Breast epithelium (tissue), 4 donors: Measurements from ENCODE around the gene OR9A2. TPM values are rescaled to one million over a fixed set of nuclear protein-coding genes. Genes with fewer than 3 reads are reported as not detected.

Source experiments
- DNase-seq, 2 donors: peaks; one replicate each; pipeline ENCODE4 v3.0.0-alpha.2; 2019; ENCODE audit warnings: low spot score in 2 of 2
- H3K27ac ChIP-seq, 2 donors: fragments of 200-600 bp; sonication (generic) in 1 of 2; one replicate each; pipeline ENCODE4 v1.5.1; 2016 to 2019; ENCODE audit warnings: mild to moderate bottlenecking in 1 of 2
- H3K27me3 ChIP-seq, 2 donors: fragments of 200-600 bp; sonication (generic) in 1 of 2; one replicate each; pipeline versions ENCODE4 v1.5.1 to v1.6.0; 2017 to 2019; ENCODE audit warnings: control low read depth in 1 of 2, mild to moderate bottlenecking in 1 of 2
- H3K36me3 ChIP-seq: fragments of 200-600 bp; one replicate; pipeline ENCODE4 v1.5.1; 2019
- H3K4me1 ChIP-seq, 2 donors: fragments of 200-600 bp; sonication (generic); one replicate each; pipeline ENCODE4 v1.5.1; 2016 to 2019; ENCODE audit warnings: control low read depth in 1 of 2
- H3K4me3 ChIP-seq, 3 donors: fragments of 200-600 bp; sonication (generic); 1 replicate in 2 of 3; 2 replicates in 1 of 3; pipeline ENCODE4 v1.5.1; 2016 to 2019; ENCODE audit warnings: mild to moderate bottlenecking in 3 of 3, moderate library complexity in 2 of 3
- H3K9me3 ChIP-seq, 2 donors: fragments of 200-600 bp; sonication (generic) in 1 of 2; one replicate each; pipeline ENCODE4 v1.5.1; 2016 to 2019; ENCODE audit warnings: control low read depth in 1 of 2
- POLR2A ChIP-seq: fragments of 450-650 bp; IDR thresholded peaks from one replicate; pipeline ENCODE4 v1.6.1; 2016; ENCODE audit warnings: antibody characterized with exemption, mild to moderate bottlenecking, moderate library complexity
- POLR2AphosphoS5 ChIP-seq, 3 donors: sonication (generic); formaldehyde crosslinking; IDR thresholded peaks; one replicate each; pipeline ENCODE4 v1.6.1; 2017; ENCODE audit warnings: antibody characterized with exemption in 3 of 3
- intact Hi-C: fragments of 100-400 bp; cut with DNase I; formaldehyde crosslinking; loops from one replicate; pipeline ENCODE4 v1.15.1; 2023; ENCODE audit warnings: low total_unique reads
- total RNA-seq, 3 donors: library from RNA; depleted of rRNA; stranded (reverse); fragments of >200 nt; gene quantifications; one replicate each; pipeline ENCODE4 v1.1.0, GENCODE V29; 2016
- TF ChIP-seq, protein P1 (sequence below), 3 donors: fragments of 450-650 bp; IDR thresholded peaks; one replicate each; pipeline ENCODE4 v1.5.1; 2016 to 2017; ENCODE audit warnings: antibody characterized with exemption in 3 of 3, mild to moderate bottlenecking in 3 of 3, moderate library complexity in 3 of 3

Gene OR9A2
- total RNA-seq, 3 donors from 2014 or later: 1.2 to 2.0 TPM; not detected in 1

DNA sequence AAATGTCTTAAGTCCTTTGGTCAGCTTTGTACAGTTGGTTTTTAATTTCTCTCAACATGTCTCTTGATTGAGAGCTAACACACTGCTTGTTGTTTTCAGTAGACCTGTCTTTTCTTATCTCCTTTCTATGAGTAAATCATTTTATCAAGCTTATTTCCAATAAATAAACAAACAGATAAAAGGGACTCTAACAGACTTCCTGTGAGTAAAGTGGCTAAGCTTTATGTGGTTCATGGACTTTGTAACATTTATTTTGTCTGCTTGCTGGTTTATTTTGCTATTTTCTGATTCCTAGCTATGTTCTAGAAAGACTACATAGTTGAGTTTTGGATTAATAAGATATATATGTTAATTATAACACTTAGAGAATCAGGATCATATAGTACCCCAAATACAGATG lies 27.1 kb downstream of the OR9A2 start:
- no peak for DNase-seq
- TF ChIP-seq POLR2A: no peak
- TF ChIP-seq, protein P1, sequence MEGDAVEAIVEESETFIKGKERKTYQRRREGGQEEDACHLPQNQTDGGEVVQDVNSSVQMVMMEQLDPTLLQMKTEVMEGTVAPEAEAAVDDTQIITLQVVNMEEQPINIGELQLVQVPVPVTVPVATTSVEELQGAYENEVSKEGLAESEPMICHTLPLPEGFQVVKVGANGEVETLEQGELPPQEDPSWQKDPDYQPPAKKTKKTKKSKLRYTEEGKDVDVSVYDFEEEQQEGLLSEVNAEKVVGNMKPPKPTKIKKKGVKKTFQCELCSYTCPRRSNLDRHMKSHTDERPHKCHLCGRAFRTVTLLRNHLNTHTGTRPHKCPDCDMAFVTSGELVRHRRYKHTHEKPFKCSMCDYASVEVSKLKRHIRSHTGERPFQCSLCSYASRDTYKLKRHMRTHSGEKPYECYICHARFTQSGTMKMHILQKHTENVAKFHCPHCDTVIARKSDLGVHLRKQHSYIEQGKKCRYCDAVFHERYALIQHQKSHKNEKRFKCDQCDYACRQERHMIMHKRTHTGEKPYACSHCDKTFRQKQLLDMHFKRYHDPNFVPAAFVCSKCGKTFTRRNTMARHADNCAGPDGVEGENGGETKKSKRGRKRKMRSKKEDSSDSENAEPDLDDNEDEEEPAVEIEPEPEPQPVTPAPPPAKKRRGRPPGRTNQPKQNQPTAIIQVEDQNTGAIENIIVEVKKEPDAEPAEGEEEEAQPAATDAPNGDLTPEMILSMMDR (IDR thresholded peaks at IDR 0.05): no peak
- TF ChIP-seq POLR2AphosphoS5 (IDR thresholded peaks at IDR 0.05): no peak
- H3K27me3 ChIP-seq: no peaks in the 10 kb centered on the region
- intact Hi-C loops: loop anchor here (5.0 kb wide), 1 partner anchor 413 kb away; no protein-coding TSS in a partner anchor
- H3K9me3 ChIP-seq: no peaks in the 10 kb centered on the region
- no peak overlapping the region for H3K27ac ChIP-seq
- H3K4me1 ChIP-seq: no peaks in the 10 kb centered on the region
- H3K4me3 ChIP-seq: no peak overlapping the region
- no peaks in the 10 kb centered on the region for H3K36me3 ChIP-seq

DNA sequence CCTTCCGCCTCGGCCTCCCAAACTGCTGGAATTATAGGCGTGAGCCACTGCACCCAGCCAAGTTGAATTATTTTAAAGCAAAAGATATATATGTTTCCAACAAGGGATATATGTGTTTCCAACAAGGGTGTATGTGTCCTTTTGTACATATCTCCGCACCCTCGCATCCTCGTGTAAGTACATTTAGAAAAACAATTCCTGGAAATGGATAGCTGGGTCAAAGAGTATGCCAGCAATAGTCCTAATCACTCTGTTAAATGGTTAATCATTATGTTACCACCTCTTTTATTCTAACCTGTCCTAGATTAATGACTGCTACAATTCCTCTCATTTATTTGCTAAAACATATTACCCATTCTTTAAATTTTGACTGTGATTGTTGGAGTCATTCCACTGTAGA lies 28.0 kb downstream of the OR9A2 start:
- intact Hi-C loops: loop anchor here (5.0 kb wide), 1 partner anchor 413 kb away; no protein-coding TSS in a partner anchor
- no peak for DNase-seq
- no peaks in the 10 kb centered on the region for H3K36me3 ChIP-seq

GRCh38 chr7:142997456-142997989 lies 29.4 kb downstream of the OR9A2 start:
- H3K36me3 ChIP-seq: no peaks in the 10 kb centered on the region
- no peaks in the 10 kb centered on the region for H3K9me3 ChIP-seq
- no peaks in the 10 kb centered on the region for H3K27me3 ChIP-seq
- no peak overlapping the region for H3K27ac ChIP-seq
- no peak for DNase-seq
- H3K4me3 ChIP-seq: no peak overlapping the region
- H3K4me1 ChIP-seq: no peaks in the 10 kb centered on the region
- intact Hi-C loops: loop anchor here (5.0 kb wide), 1 partner anchor 415 kb away; no protein-coding TSS in a partner anchor
- TF ChIP-seq POLR2AphosphoS5 (IDR thresholded peaks at IDR 0.05): no peak
- TF ChIP-seq, protein P1 (IDR thresholded peaks at IDR 0.05): no peak
- TF ChIP-seq POLR2A: no peak

More for the DNA sequence above, 28.0 kb downstream of the OR9A2 start:
- no peaks in the 10 kb centered on the region for H3K9me3 ChIP-seq
- TF ChIP-seq, protein P1 (IDR thresholded peaks at IDR 0.05): no peak
- no peak for TF ChIP-seq POLR2A
- no peak for TF ChIP-seq POLR2AphosphoS5 (IDR thresholded peaks at IDR 0.05)
- H3K4me1 ChIP-seq: no peaks in the 10 kb centered on the region
- H3K27me3 ChIP-seq: no peaks in the 10 kb centered on the region
- H3K27ac ChIP-seq: no peak overlapping the region
- H3K4me3 ChIP-seq: no peak overlapping the region

DNA sequence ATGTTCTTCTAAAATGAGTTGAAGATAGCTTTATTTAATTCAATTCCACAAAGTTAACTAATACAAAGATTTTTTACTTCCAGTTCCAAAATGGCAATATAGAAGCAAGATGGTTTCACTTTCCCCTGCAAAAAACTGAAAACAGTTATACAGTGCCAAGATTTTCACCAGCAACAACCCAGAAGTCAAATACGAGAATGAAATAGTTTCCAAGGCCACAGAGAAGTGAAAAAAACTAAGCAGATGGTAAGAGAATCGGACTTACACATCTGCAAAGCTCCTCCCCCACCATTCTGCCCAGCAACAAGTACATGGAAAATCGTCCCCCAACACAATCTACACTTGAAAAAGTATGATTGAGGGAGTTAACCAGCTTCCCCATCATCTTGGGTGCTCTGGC lies 34.5 kb downstream of the OR9A2 start:
- H3K36me3 ChIP-seq: no peaks in the 10 kb centered on the region
- no peak for DNase-seq
- no peaks in the 10 kb centered on the region for H3K4me1 ChIP-seq
- no peaks in the 10 kb centered on the region for H3K27me3 ChIP-seq
- intact Hi-C loops: no loop called here
- no peak for TF ChIP-seq POLR2A
- TF ChIP-seq, protein P1 (IDR thresholded peaks at IDR 0.05): no peak
- no peak for TF ChIP-seq POLR2AphosphoS5 (IDR thresholded peaks at IDR 0.05)
- H3K9me3 ChIP-seq: no peaks in the 10 kb centered on the region
- no peak overlapping the region for H3K27ac ChIP-seq
- no peak overlapping the region for H3K4me3 ChIP-seq

DNA sequence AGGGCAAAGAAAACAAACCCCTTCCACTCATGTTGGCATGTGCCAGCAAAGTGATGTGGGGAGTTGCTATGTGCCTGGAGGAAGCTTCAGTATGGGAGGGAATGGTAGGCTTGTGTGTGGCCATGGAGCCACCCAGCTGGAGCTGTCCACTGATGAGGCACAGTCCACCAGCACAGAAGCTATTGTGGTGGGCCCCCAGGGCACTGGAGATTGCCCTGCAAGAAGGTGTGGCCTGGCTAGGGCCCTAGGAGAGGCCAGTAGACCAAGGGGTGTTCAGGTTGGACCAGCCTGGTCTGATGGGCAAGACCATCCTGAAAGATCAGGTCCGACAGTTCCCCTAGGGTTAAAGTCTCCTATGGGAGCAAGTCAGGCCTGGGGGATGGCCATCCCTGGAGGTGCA lies 42.6 kb downstream of the OR9A2 start:
- no peaks in the 10 kb centered on the region for H3K4me1 ChIP-seq
- no peaks in the 10 kb centered on the region for H3K36me3 ChIP-seq
- TF ChIP-seq, protein P1 (IDR thresholded peaks at IDR 0.05): no peak
- TF ChIP-seq POLR2A (no peak), POLR2AphosphoS5 (IDR thresholded peaks at IDR 0.05) (no peak)
- peaks cover 0 to 11% of the 10 kb centered on the region in 2 donors for H3K9me3 ChIP-seq
- H3K4me3 ChIP-seq: no peak overlapping the region
- intact Hi-C loops: no loop called here
- DNase-seq: no peak
- no peaks in the 10 kb centered on the region for H3K27me3 ChIP-seq
- H3K27ac ChIP-seq: no peak overlapping the region
